ENCODE results near the gene IGF2BP2. TPM values are rescaled to one million over a fixed set of nuclear protein-coding genes. Genes with fewer than 3 reads are reported as not detected.

The IGF2BP2 gene
- total RNA-seq, 1 donor from 2014 or later = 147 TPM

GRCh38 chr3:185741586-185741985, 83.3 kb downstream of the IGF2BP2 start:
- Histone ChIP-seq H2AFZ (replicated peaks) (no peak overlapping the region), H4K20me1 (ENCODE audit: low read depth) (peaks cover 100% of the 10 kb centered on the region), H3K9me3 (ENCODE audit: low read depth) (no peaks in the 10 kb centered on the region), H3K4me1 (peaks cover 23% of the 10 kb centered on the region), H3F3A (ENCODE audit: low read depth) (no peaks in the 10 kb centered on the region), H3K79me2 (ENCODE audit: low read depth) (peaks cover 100% of the 10 kb centered on the region), H3K9ac (no peak overlapping the region), H3K36me3 (no peaks in the 10 kb centered on the region), H3K27ac (no peak overlapping the region), H3K4me2 (no peak overlapping the region), H3K4me3 (no peak overlapping the region), H3K27me3 (no peaks in the 10 kb centered on the region)
- no peak overlapping the region for H3K27ac Mint-ChIP-seq
- H3K9me3 Mint-ChIP-seq = no peaks in the 10 kb centered on the region
- H3K4me1 Mint-ChIP-seq = peaks cover 42% of the 10 kb centered on the region
- no peaks in the 10 kb centered on the region for H3K36me3 Mint-ChIP-seq
- no peak for TF ChIP-seq CTCF (IDR thresholded peaks at IDR 0.05)
- no peak for TF ChIP-seq EZH2phosphoT487 (IDR thresholded peaks at IDR 0.05)
- no peak for TF ChIP-seq EZH2 (IDR thresholded peaks at IDR 0.05)
- no peaks in the 10 kb centered on the region for H3K27me3 Mint-ChIP-seq (ENCODE audit: insufficient read depth, low read depth)
- DNase-seq (ENCODE audit: low spot score) = no peak
- no peak overlapping the region for H3K4me3 Mint-ChIP-seq

GRCh38 chr3:185740133-185740532, 84.7 kb downstream of the IGF2BP2 start:
- no peak overlapping the region for H3K4me2 ChIP-seq
- no peak for DNase-seq (ENCODE audit: low spot score)
- H3K36me3 ChIP-seq = no peaks in the 10 kb centered on the region
- no peak overlapping the region for H3K27ac Mint-ChIP-seq
- H3K27me3 ChIP-seq = no peaks in the 10 kb centered on the region
- no peak overlapping the region for H3K9ac ChIP-seq
- no peak overlapping the region for H2AFZ ChIP-seq (replicated peaks)
- peaks cover 100% of the 10 kb centered on the region for H4K20me1 ChIP-seq (ENCODE audit: low read depth)
- no peak overlapping the region for H3K27ac ChIP-seq
- H3K27me3 Mint-ChIP-seq (ENCODE audit: insufficient read depth, low read depth) = no peaks in the 10 kb centered on the region
- H3K4me1 Mint-ChIP-seq = peaks cover 27% of the 10 kb centered on the region
- no peaks in the 10 kb centered on the region for H3K9me3 Mint-ChIP-seq
- peaks cover 3% of the 10 kb centered on the region for H3F3A ChIP-seq (ENCODE audit: low read depth)
- H3K36me3 Mint-ChIP-seq = no peaks in the 10 kb centered on the region
- H3K4me1 ChIP-seq = peaks cover 23% of the 10 kb centered on the region
- H3K79me2 ChIP-seq (ENCODE audit: low read depth) = peaks cover 100% of the 10 kb centered on the region
- TF ChIP-seq EZH2 (IDR thresholded peaks at IDR 0.05) = no peak
- no peak for TF ChIP-seq EZH2phosphoT487 (IDR thresholded peaks at IDR 0.05)
- no peak for TF ChIP-seq CTCF (IDR thresholded peaks at IDR 0.05)
- no peak overlapping the region for H3K4me3 Mint-ChIP-seq
- H3K9me3 ChIP-seq (ENCODE audit: low read depth) = no peaks in the 10 kb centered on the region
- no peak overlapping the region for H3K4me3 ChIP-seq

- peaks cover 100% of the 10 kb centered on the region for H3K79me2 ChIP-seq (ENCODE audit: low read depth)
- H3F3A ChIP-seq (ENCODE audit: low read depth) = peaks cover 10% of the 10 kb centered on the region
- Mint-ChIP-seq H3K4me3 (no peak overlapping the region), H3K27me3 (ENCODE audit: insufficient read depth, low read depth) (no peaks in the 10 kb centered on the region), H3K27ac (no peak overlapping the region), H3K9me3 (no peaks in the 10 kb centered on the region), H3K4me1 (peaks cover 22% of the 10 kb centered on the region), H3K36me3 (no peaks in the 10 kb centered on the region)
- no peaks in the 10 kb centered on the region for H3K27me3 ChIP-seq
- DNase-seq (ENCODE audit: low spot score) = peak; percentile 29
- peak overlapping the region; percentile 13 for H3K27ac ChIP-seq
- H3K4me1 ChIP-seq = peaks cover 23% of the 10 kb centered on the region
- H4K20me1 ChIP-seq (ENCODE audit: low read depth) = peaks cover 100% of the 10 kb centered on the region
- H3K9me3 ChIP-seq (ENCODE audit: low read depth) = no peaks in the 10 kb centered on the region
- no peak overlapping the region for H3K9ac ChIP-seq
- H3K4me2 ChIP-seq = peak overlapping the region; percentile 38
- TF ChIP-seq EZH2phosphoT487 (IDR thresholded peaks at IDR 0.05) = no peak
- TF ChIP-seq CTCF (IDR thresholded peaks at IDR 0.05) = no peak
- no peak for TF ChIP-seq EZH2 (IDR thresholded peaks at IDR 0.05)
- H3K36me3 ChIP-seq = no peaks in the 10 kb centered on the region
- H2AFZ ChIP-seq (replicated peaks) = no peak overlapping the region
- H3K4me3 ChIP-seq = no peak overlapping the region
These were observed 85.6 kb downstream of the IGF2BP2 start for GRCh38 chr3:185739264-185739701.
